Lung (tissue), 12 donors: ENCODE results near the gene HSD17B12. TPM values are rescaled to one million over a fixed set of nuclear protein-coding genes. Genes with fewer than 3 reads are reported as not detected.

ENCODE experiments used
- ATAC-seq: fragments of 200-7000 bp; cut with Tn5 transposase; one replicate; pipeline ENCODE4 v1.9.1; 2020; ENCODE audit warnings: moderate number of reproducible peaks; ENCODE audit not compliant: insufficient read depth, low FRiP score
- DNase-seq, 3 donors: peaks; one replicate each; pipeline ENCODE4 v3.0.0-alpha.2; 2013 to 2017
- H3K27ac ChIP-seq, 2 donors: one replicate each; pipeline ENCODE4 v1.5.1; 2013; ENCODE audit warnings: mild to moderate bottlenecking in 2 of 2, moderate library complexity in 2 of 2, control low read depth in 1 of 2, inconsistent platforms in 1 of 2, low read depth in 1 of 2, low read length in 1 of 2
- H3K27me3 ChIP-seq, 3 donors: one replicate each; pipeline ENCODE4 v1.5.1; 2013; ENCODE audit warnings: low read length in 2 of 3; ENCODE audit not compliant: control insufficient read depth in 3 of 3, insufficient read depth in 3 of 3
- H3K36me3 ChIP-seq, 4 donors: one replicate each; pipeline ENCODE4 v1.5.1; 2013; ENCODE audit warnings: low read length in 4 of 4, mild to moderate bottlenecking in 1 of 4, moderate library complexity in 1 of 4; ENCODE audit not compliant: control insufficient read depth in 4 of 4, insufficient read depth in 4 of 4
- H3K4me1 ChIP-seq, 5 donors: one replicate each; pipeline ENCODE4 v1.5.1; 2013; ENCODE audit warnings: low read length in 5 of 5, mild to moderate bottlenecking in 2 of 5, moderate library complexity in 1 of 5; ENCODE audit not compliant: control insufficient read depth in 5 of 5, insufficient read depth in 5 of 5
- H3K4me3 ChIP-seq: one replicate; pipeline ENCODE4 v1.5.1; 2013; ENCODE audit warnings: mild to moderate bottlenecking, control low read depth, moderate library complexity
- H3K9ac ChIP-seq, 2 donors: one replicate each; pipeline ENCODE4 v1.5.1; 2013; ENCODE audit warnings: low read length in 2 of 2, control low read depth in 1 of 2; ENCODE audit not compliant: insufficient read depth in 1 of 2
- H3K9me3 ChIP-seq, 4 donors: one replicate each; pipeline ENCODE4 v1.5.1; 2013; ENCODE audit warnings: low read length in 3 of 4, mild to moderate bottlenecking in 1 of 4, moderate library complexity in 1 of 4; ENCODE audit not compliant: control insufficient read depth in 4 of 4, insufficient read depth in 3 of 4
- CTCF ChIP-seq: IDR thresholded peaks from 2 replicates; pipeline ENCODE4 v1.5.1; 2012; ENCODE audit warnings: mild to moderate bottlenecking; ENCODE audit errors: control extremely low read depth, extremely low read depth
- WGBS, 2 donors: extraction: QIAGEN DNeasy Blood & Tissue Kit; methylation state at CpG; one replicate each; pipeline ENCODE4 v1.1.7; 2013; 5-methylcytosine and 5-hydroxymethylcytosine counted together
- polyA plus RNA-seq, 2 donors: library from polyadenylated mRNA; stranded (reverse); fragments of 200-250 nt; gene quantifications; one replicate each; pipeline ENCODE4 v1.2.1, GENCODE V29; 2013
- total RNA-seq, 2 donors: library from RNA; depleted of rRNA in 1 of 2; stranded (reverse); fragments of >200 nt in 1 of 2; gene quantifications; one replicate each; pipeline ENCODE4 v1.2.1, GENCODE V29; 2014 to 2021
- donor health status: control.
- donor health status: control.
- donor health status: Bipolar disorder and iron deficiency.
- donor health status: healthy.
- donor health status: DM: yes; HTN: yes; CAD: no.

HSD17B12 gene
- total and polyA plus RNA-seq, 4 donors: 37.3 to 118 (median 87.1) TPM

- ATAC-seq (no peak), DNase-seq (no peak)
- H3K4me3 ChIP-seq: no peak overlapping the region
- H3K9ac ChIP-seq: no peak overlapping the region
- peaks cover 0 to 2% (median 0%) of the 10 kb centered on the region in 5 donors for H3K4me1 ChIP-seq
- H3K36me3 ChIP-seq: no peaks in the 10 kb centered on the region
- no peak for TF ChIP-seq CTCF
- peaks cover 0 to 50% (median 37%) of the 10 kb centered on the region in 3 donors for H3K27me3 ChIP-seq
- 16 to 17% methylated on average over 3 of the region's 3 CpGs for WGBS, 2 donors
- H3K9me3 ChIP-seq: no peaks in the 10 kb centered on the region
- no peak overlapping the region for H3K27ac ChIP-seq
Observed at GRCh38 chr11:43638717-43639116, 41.8 kb upstream of the HSD17B12 start.

GRCh38 chr11:43639224-43639623 lies 41.3 kb upstream of the HSD17B12 start:
- H3K36me3 ChIP-seq: peaks cover 0 to 1% (median 0%) of the 10 kb centered on the region in 4 donors
- H3K4me1 ChIP-seq: peaks cover 0 to 4% (median 0%) of the 10 kb centered on the region in 5 donors
- TF ChIP-seq CTCF: no peak
- no peak for DNase-seq
- no peaks in the 10 kb centered on the region for H3K9me3 ChIP-seq
- no peak overlapping the region for H3K4me3 ChIP-seq
- ATAC-seq: no peak
- peaks cover 0 to 50% (median 37%) of the 10 kb centered on the region in 3 donors for H3K27me3 ChIP-seq
- 43 to 52% methylated on average over 3 of the region's 3 CpGs for WGBS, 2 donors
- no peak overlapping the region for H3K9ac ChIP-seq
- no peak overlapping the region for H3K27ac ChIP-seq

DNA sequence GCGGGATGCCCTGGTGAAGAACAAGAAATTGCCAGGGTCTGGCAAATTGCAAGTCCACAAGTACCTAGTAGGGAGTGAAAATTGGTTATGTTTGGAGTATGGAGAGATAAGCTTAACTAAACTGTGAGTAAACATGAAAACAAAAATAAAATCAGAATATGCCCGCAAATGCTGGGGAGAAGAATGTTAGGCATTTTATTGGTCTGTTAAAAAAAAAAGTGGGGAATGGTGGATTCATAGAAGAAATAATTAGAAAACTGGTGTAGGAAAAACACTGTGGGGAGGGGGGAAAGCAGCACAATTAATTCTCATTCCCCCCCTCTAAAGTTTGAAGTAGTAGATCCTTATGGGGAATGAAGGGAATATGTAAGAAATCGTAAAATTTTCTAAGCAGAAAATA lies 40.6 kb upstream of the HSD17B12 start:
- no peak for TF ChIP-seq CTCF
- 81 to 93% methylated on average over 3 of the region's 3 CpGs for WGBS, 2 donors
- DNase-seq (no peak), ATAC-seq (no peak)
- Histone ChIP-seq H3K9ac (no peak overlapping the region), H3K9me3 (no peaks in the 10 kb centered on the region), H3K27ac (no peak overlapping the region), H3K4me3 (no peak overlapping the region), H3K27me3 (peaks cover 0 to 47% (median 34%) of the 10 kb centered on the region in 3 donors), H3K4me1 (peaks cover 0 to 8% (median 4%) of the 10 kb centered on the region in 5 donors), H3K36me3 (peaks cover 0 to 6% (median 0%) of the 10 kb centered on the region in 4 donors)
